Loucy (cell line): ENCODE measurements around the gene RARB.
A peak's percentile ranks its signal among the peaks of the same experiment; 100 is the strongest.

ENCODE experiments used
- H2AFZ ChIP-seq: fragments of 200-600 bp; sonication (generic); 2 replicates; pipeline ENCODE4 v1.6.0; 2016; ENCODE audit warnings: antibody characterized with exemption, mild to moderate bottlenecking, low read length, moderate library complexity
- H3F3A ChIP-seq: fragments of 200-600 bp; 2 replicates; pipeline ENCODE4 v1.6.0; 2016; ENCODE audit warnings: antibody characterized with exemption, low read depth, mild to moderate bottlenecking
- H3K27me3 ChIP-seq: fragments of 200-600 bp; sonication (generic); 2 replicates; pipeline ENCODE4 v1.6.1; 2014; ENCODE audit warnings: low read length, mild to moderate bottlenecking; ENCODE audit not compliant: insufficient read depth, poor library complexity, severe bottlenecking
- H3K36me3 ChIP-seq: fragments of 200-600 bp; sonication (generic); 2 replicates; pipeline ENCODE4 v1.6.1; 2016; ENCODE audit warnings: low read length; ENCODE audit not compliant: insufficient read depth
- H3K4me1 ChIP-seq: fragments of 200-600 bp; sonication (generic); 2 replicates; pipeline ENCODE4 v1.5.1; 2014; ENCODE audit warnings: low read length, mild to moderate bottlenecking; ENCODE audit not compliant: insufficient read depth, poor library complexity, severe bottlenecking
- H3K4me2 ChIP-seq: fragments of 200-600 bp; sonication (generic); 2 replicates; pipeline ENCODE4 v1.6.0; 2014; ENCODE audit warnings: antibody characterized with exemption, low read length, low read depth, mild to moderate bottlenecking; ENCODE audit not compliant: poor library complexity, severe bottlenecking
- H3K4me3 ChIP-seq: fragments of 200-600 bp; sonication (generic); 2 replicates; pipeline ENCODE4 v1.5.1; 2014; ENCODE audit warnings: low read length, mild to moderate bottlenecking, mixed read lengths; ENCODE audit not compliant: poor library complexity, severe bottlenecking
- H3K79me2 ChIP-seq: fragments of 200-600 bp; sonication (generic); 2 replicates; pipeline ENCODE4 v1.6.1; 2014; ENCODE audit warnings: low read length; ENCODE audit not compliant: insufficient read depth
- H3K9ac ChIP-seq: fragments of 200-600 bp; sonication (generic); 2 replicates; pipeline ENCODE4 v1.6.0; 2014; ENCODE audit warnings: mild to moderate bottlenecking, low read depth, low read length, moderate library complexity; ENCODE audit not compliant: poor library complexity, severe bottlenecking
- H3K9me2 ChIP-seq: fragments of 200-600 bp; sonication (generic); replicated peaks from 2 replicates; pipeline ENCODE4 v1.6.1; 2016; ENCODE audit warnings: low read depth, low read length, mixed read lengths
- H3K9me3 ChIP-seq: fragments of 200-600 bp; sonication (generic); 2 replicates; pipeline ENCODE4 v1.6.1; 2014; ENCODE audit warnings: mild to moderate bottlenecking, antibody characterized with exemption, low read length, low read depth; ENCODE audit not compliant: insufficient read depth
- H4K20me1 ChIP-seq: fragments of 200-600 bp; sonication (generic); 2 replicates; pipeline ENCODE4 v1.6.0; 2014; ENCODE audit warnings: antibody characterized with exemption, low read length, mild to moderate bottlenecking; ENCODE audit not compliant: insufficient read depth, poor library complexity, severe bottlenecking
- EZH2phosphoT487 ChIP-seq: fragments of 200-600 bp; IDR thresholded peaks from 2 replicates; pipeline ENCODE4 v1.6.1; 2018; ENCODE audit warnings: antibody characterized with exemption, mild to moderate bottlenecking, moderate library complexity, borderline replicate concordance
- TF ChIP-seq, protein P1 (sequence below): fragments of 200-600 bp; sonication (generic); conservative IDR thresholded peaks from 2 replicates; pipeline ENCODE4 v1.5.1; 2014; ENCODE audit warnings: mild to moderate bottlenecking, antibody characterized with exemption, low read length

RARB gene

GRCh38 chr3:25462495-25462894, 34.4 kb downstream of the RARB start:
- peak overlapping the region; percentile 63 for H2AFZ ChIP-seq
- H3F3A ChIP-seq: peaks cover 9% of the 10 kb centered on the region
- no peaks in the 10 kb centered on the region for H4K20me1 ChIP-seq
- H3K4me2 ChIP-seq: peak overlapping the region; percentile 67
- H3K27me3 ChIP-seq: no peaks in the 10 kb centered on the region
- no peaks in the 10 kb centered on the region for H3K79me2 ChIP-seq
- no peaks in the 10 kb centered on the region for H3K36me3 ChIP-seq
- no peak for TF ChIP-seq EZH2phosphoT487
- TF ChIP-seq, protein P1, sequence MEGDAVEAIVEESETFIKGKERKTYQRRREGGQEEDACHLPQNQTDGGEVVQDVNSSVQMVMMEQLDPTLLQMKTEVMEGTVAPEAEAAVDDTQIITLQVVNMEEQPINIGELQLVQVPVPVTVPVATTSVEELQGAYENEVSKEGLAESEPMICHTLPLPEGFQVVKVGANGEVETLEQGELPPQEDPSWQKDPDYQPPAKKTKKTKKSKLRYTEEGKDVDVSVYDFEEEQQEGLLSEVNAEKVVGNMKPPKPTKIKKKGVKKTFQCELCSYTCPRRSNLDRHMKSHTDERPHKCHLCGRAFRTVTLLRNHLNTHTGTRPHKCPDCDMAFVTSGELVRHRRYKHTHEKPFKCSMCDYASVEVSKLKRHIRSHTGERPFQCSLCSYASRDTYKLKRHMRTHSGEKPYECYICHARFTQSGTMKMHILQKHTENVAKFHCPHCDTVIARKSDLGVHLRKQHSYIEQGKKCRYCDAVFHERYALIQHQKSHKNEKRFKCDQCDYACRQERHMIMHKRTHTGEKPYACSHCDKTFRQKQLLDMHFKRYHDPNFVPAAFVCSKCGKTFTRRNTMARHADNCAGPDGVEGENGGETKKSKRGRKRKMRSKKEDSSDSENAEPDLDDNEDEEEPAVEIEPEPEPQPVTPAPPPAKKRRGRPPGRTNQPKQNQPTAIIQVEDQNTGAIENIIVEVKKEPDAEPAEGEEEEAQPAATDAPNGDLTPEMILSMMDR: no peak
- no peaks in the 10 kb centered on the region for H3K9me2 ChIP-seq
- H3K4me1 ChIP-seq: peaks cover 44% of the 10 kb centered on the region
- H3K4me3 ChIP-seq: no peak overlapping the region
- peak overlapping the region; percentile 50 for H3K9ac ChIP-seq
- no peaks in the 10 kb centered on the region for H3K9me3 ChIP-seq

DNA sequence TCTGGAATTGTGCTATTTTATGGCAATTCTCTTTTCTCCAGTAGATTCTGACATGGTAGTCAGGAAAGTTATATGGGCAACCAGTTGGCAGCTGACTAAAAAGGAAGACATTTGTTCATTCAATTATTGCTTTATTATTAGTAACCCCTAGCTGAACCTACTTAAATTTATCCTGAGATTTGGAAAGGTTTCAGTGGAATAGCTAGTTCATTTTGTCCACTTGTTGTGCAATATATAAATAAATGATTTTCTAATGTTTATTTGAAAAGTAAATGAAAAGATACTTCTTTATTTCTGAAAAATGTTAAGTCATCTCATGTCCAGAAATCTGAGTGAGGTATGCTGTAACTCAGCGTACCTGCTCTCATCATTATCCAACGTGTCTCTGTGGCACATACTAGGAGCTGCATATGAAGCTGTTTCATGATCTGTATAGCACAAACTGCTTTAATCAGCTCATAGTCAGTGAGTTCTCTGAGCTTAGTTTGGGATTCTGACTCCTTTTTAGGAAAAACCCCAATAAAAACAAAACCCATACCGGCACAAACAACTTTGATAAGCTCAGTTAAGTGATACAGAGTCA, 35.9 kb downstream of the RARB start:
- H3K27me3 ChIP-seq: no peaks in the 10 kb centered on the region
- no peaks in the 10 kb centered on the region for H3K9me3 ChIP-seq
- H3K4me3 ChIP-seq: no peak overlapping the region
- no peak overlapping the region for H3K9ac ChIP-seq
- H3K4me1 ChIP-seq: peaks cover 33% of the 10 kb centered on the region
- no peaks in the 10 kb centered on the region for H3K79me2 ChIP-seq
- H4K20me1 ChIP-seq: no peaks in the 10 kb centered on the region
- H3K9me2 ChIP-seq: no peaks in the 10 kb centered on the region
- no peak for TF ChIP-seq EZH2phosphoT487
- TF ChIP-seq, protein P1: no peak
- no peak overlapping the region for H2AFZ ChIP-seq
- H3F3A ChIP-seq: peaks cover 9% of the 10 kb centered on the region
- no peaks in the 10 kb centered on the region for H3K36me3 ChIP-seq
- no peak overlapping the region for H3K4me2 ChIP-seq

GRCh38 chr3:25465266-25465860, 37.3 kb downstream of the RARB start:
- H3K36me3 ChIP-seq: no peaks in the 10 kb centered on the region
- H3K27me3 ChIP-seq: no peaks in the 10 kb centered on the region
- H2AFZ ChIP-seq: no peak overlapping the region
- H3K9me2 ChIP-seq: no peaks in the 10 kb centered on the region
- no peak overlapping the region for H3K9ac ChIP-seq
- H3F3A ChIP-seq: peaks cover 9% of the 10 kb centered on the region
- H3K4me1 ChIP-seq: peaks cover 24% of the 10 kb centered on the region
- no peaks in the 10 kb centered on the region for H3K9me3 ChIP-seq
- no peak overlapping the region for H3K4me2 ChIP-seq
- no peak for TF ChIP-seq EZH2phosphoT487
- TF ChIP-seq, protein P1: no peak
- no peaks in the 10 kb centered on the region for H4K20me1 ChIP-seq
- no peaks in the 10 kb centered on the region for H3K79me2 ChIP-seq
- no peak overlapping the region for H3K4me3 ChIP-seq
